Measurements from ENCODE around the gene IL16.

GRCh38 chr15:81157939-81158223 lies 38.8 kb upstream of the IL16 start:
- TF ChIP-seq CTCF (conservative IDR thresholded peaks at IDR 0.05; ENCODE audit: low read depth, low read length): no peak
- no peak for TF ChIP-seq EZH2 (IDR thresholded peaks at IDR 0.05; ENCODE audit: borderline replicate concordance, low read depth, low read length, poor library complexity, severe bottlenecking)
